Naive thymus-derived CD4-positive, alpha-beta T cell (primary cell): ENCODE data around the gene VEGFA. TPM values are rescaled to one million over a fixed set of nuclear protein-coding genes. Genes with fewer than 3 reads are reported as not detected.

Experiments
- ATAC-seq: fragments of 150-1000 bp; cut with Tn5 transposase; 2 replicates; pipeline ENCODE4 v1.10.0; 2021; ENCODE audit warnings: mild to moderate bottlenecking, moderate library complexity
- CTCF ChIA-PET: fragments of 350-600 bp; sonication (Branson Sonifier 250); formaldehyde crosslinking; loops from one replicate; lab custom pipeline; 2021; ENCODE audit warnings: antibody characterized with exemption; lab: Charles Lee
- POLR2A ChIA-PET: fragments of 350-600 bp; sonication (Branson Sonifier 250); formaldehyde crosslinking; loops from one replicate; lab custom pipeline; 2021; ENCODE audit warnings: antibody characterized with exemption, inconsistent platforms; lab: Charles Lee
- DNase-seq, 9 donors: peaks; one replicate each; pipeline versions ENCODE4 v3.0.0 to v3.0.0-alpha.2; 2020 to 2022; ENCODE audit warnings: mixed read lengths in 1 of 9
- H3K27ac ChIP-seq: one replicate; pipeline ENCODE4 v1.7.0; 2013; ENCODE audit warnings: mild to moderate bottlenecking, low read depth, low read length, moderate library complexity
- H3K27me3 ChIP-seq, 2 donors: one replicate each; pipeline ENCODE4 v1.7.0; 2013; ENCODE audit warnings: low read length in 2 of 2, mild to moderate bottlenecking in 2 of 2, moderate library complexity in 2 of 2; ENCODE audit not compliant: control insufficient read depth in 2 of 2, insufficient read depth in 2 of 2
- H3K36me3 ChIP-seq, 3 experiments: 1 replicate in 2 of 3; 2 replicates in 1 of 3; pipeline ENCODE4 v1.7.0; 2013; ENCODE audit warnings: low read length in 3 of 3, mild to moderate bottlenecking in 3 of 3, moderate library complexity in 1 of 3; ENCODE audit not compliant: insufficient read depth in 3 of 3, control insufficient read depth in 2 of 3
- H3K4me1 ChIP-seq, 2 donors: one replicate each; pipeline ENCODE4 v1.7.0; 2013; ENCODE audit warnings: low read length in 2 of 2, mild to moderate bottlenecking in 2 of 2, moderate library complexity in 1 of 2; ENCODE audit not compliant: control insufficient read depth in 2 of 2, insufficient read depth in 2 of 2
- H3K4me3 ChIP-seq: 2 replicates; pipeline ENCODE4 v1.7.0; 2013; ENCODE audit warnings: mild to moderate bottlenecking, low read length
- H3K9me3 ChIP-seq, 3 experiments: 1 replicate in 2 of 3; 2 replicates in 1 of 3; pipeline ENCODE4 v1.7.0; 2013; ENCODE audit warnings: low read length in 3 of 3; ENCODE audit not compliant: control insufficient read depth in 2 of 3
- H3K27ac Mint-ChIP-seq, 9 donors: one replicate each; pipeline ENCODE4 v1.8.0; 2020 to 2022; ENCODE audit warnings: mixed read lengths in 9 of 9, mild to moderate bottlenecking in 8 of 9, moderate library complexity in 5 of 9, inconsistent platforms in 2 of 9
- H3K27me3 Mint-ChIP-seq, 5 donors: one replicate each; pipeline ENCODE4 v1.8.0; 2021 to 2022; ENCODE audit warnings: mixed read lengths in 5 of 5, mild to moderate bottlenecking in 1 of 5
- H3K36me3 Mint-ChIP-seq, 5 donors: one replicate each; pipeline ENCODE4 v1.8.0; 2020 to 2022; ENCODE audit warnings: mixed read lengths in 5 of 5, mild to moderate bottlenecking in 3 of 5, inconsistent platforms in 1 of 5
- H3K4me1 Mint-ChIP-seq, 7 donors: one replicate each; pipeline ENCODE4 v1.8.0; 2020 to 2022; ENCODE audit warnings: mixed read lengths in 7 of 7, mild to moderate bottlenecking in 3 of 7, inconsistent platforms in 1 of 7
- H3K4me3 Mint-ChIP-seq, 10 donors: one replicate each; pipeline ENCODE4 v1.8.0; 2020 to 2022; ENCODE audit warnings: mild to moderate bottlenecking in 10 of 10, mixed read lengths in 10 of 10, moderate library complexity in 6 of 10, inconsistent platforms in 2 of 10
- H3K9me3 Mint-ChIP-seq, 11 donors: one replicate each; pipeline ENCODE4 v1.8.0; 2020 to 2022; ENCODE audit warnings: mixed read lengths in 11 of 11, mild to moderate bottlenecking in 4 of 11, inconsistent platforms in 1 of 11, moderate library complexity in 1 of 11
- intact Hi-C, 2 donors: fragments of 100-400 bp; cut with micrococcal nuclease; formaldehyde crosslinking; loops; one replicate each; pipeline ENCODE4 v1.15.1; 2023
- polyA plus RNA-seq, 2 donors: library from polyadenylated mRNA; unstranded; fragments of 300-500 nt; fragmentation: Illumina TruSeq; gene quantifications; one replicate each; pipeline ENCODE4 v1.2.3, GENCODE V29; 2021
- total RNA-seq, 6 experiments: library from RNA in 5 of 6; stranded (reverse) in 5 of 6; gene quantifications; 1 replicate in 5 of 6; 2 replicates in 1 of 6; pipeline ENCODE4 v1.2.3 and lab custom pipeline; 2021 to 2026

Gene VEGFA
- total RNA-seq (10 to 100 TPM in 3 of 5 experiments, under 1 TPM in 2; 0.60 to 72.1 (median 19.4) TPM), polyA plus RNA-seq (under 1 TPM in 1 of 2 donors, not detected in 1; 0.26 TPM), total RNA-seq (lab: John Stamatoyannopoulos, UW) (4.2 reads per million, percentile 21 among the genes with 10 or more reads in this experiment)

DNA sequence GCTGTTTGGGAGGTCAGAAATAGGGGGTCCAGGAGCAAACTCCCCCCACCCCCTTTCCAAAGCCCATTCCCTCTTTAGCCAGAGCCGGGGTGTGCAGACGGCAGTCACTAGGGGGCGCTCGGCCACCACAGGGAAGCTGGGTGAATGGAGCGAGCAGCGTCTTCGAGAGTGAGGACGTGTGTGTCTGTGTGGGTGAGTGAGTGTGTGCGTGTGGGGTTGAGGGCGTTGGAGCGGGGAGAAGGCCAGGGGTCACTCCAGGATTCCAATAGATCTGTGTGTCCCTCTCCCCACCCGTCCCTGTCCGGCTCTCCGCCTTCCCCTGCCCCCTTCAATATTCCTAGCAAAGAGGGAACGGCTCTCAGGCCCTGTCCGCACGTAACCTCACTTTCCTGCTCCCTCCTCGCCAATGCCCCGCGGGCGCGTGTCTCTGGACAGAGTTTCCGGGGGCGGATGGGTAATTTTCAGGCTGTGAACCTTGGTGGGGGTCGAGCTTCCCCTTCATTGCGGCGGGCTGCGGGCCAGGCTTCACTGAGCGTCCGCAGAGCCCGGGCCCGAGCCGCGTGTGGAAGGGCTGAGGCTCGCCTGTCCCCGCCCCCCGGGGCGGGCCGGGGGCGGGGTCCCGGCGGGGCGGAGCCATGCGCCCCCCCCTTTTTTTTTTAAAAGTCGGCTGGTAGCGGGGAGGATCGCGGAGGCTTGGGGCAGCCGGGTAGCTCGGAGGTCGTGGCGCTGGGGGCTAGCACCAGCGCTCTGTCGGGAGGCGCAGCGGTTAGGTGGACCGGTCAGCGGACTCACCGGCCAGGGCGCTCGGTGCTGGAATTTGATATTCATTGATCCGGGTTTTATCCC, at the start of gene VEGFA:
VEGFA (plus strand) TSS at position 686 of the 846 bp plus-strand sequence.
- ATAC-seq, result peak; percentile 91
- H3K36me3 Mint-ChIP-seq, result peaks cover 0 to 6% (median 0%) of the 10 kb centered on the region in 5 donors
- H3K4me3 Mint-ChIP-seq, result peak within 1 kb of the TSS; percentile 88 to 99 (median 94)
- H3K4me1 ChIP-seq, result peaks cover 3 to 4% of the 10 kb centered on the region in 2 donors
- peaks cover 6 to 8% of the 10 kb centered on the region in 2 donors for H3K27me3 ChIP-seq
- intact Hi-C loops, result loop anchor here (1.0 to 5.0 kb wide), 17 partner anchors 45 to 597 kb away; partner anchors contain the start of genes GTPBP2 (in 2 of the 2), MRPL14 (in 2 of the 2), TMEM63B (in 2 of the 2) and HSP90AB1 (in 1 of the 2)
- H3K27ac ChIP-seq, result peak within 1 kb of the TSS; percentile 45
- peak; percentile 79 to 93 (median 86) for DNase-seq
- peak within 1 kb of the TSS in 8 of 9 donors; percentile 70 to 85 (median 84) for H3K27ac Mint-ChIP-seq
- no peaks in the 10 kb centered on the region for H3K36me3 ChIP-seq
- H3K27me3 Mint-ChIP-seq, result peaks cover 7 to 21% (median 16%) of the 10 kb centered on the region in 5 donors
- H3K4me1 Mint-ChIP-seq, result peaks cover 8 to 34% (median 15%) of the 10 kb centered on the region in 7 donors
- ChIA-PET CTCF (interaction anchor here (0.6 to 3.6 kb wide), 16 partner anchors 17 to 1294 kb away, joined by 3 to 43 read pairs (median 4); partner anchors contain the start of gene ABCC10), POLR2A (interaction anchor here (1.0 kb wide), 2 partner anchors 48 to 134 kb away, joined by 3 read pairs; partner anchors contain the start of gene MAD2L1BP)
- H3K9me3 Mint-ChIP-seq, result peaks cover 0 to 2% (median 0%) of the 10 kb centered on the region in 11 donors
- H3K4me3 ChIP-seq, result peak within 1 kb of the TSS; percentile 73
- H3K9me3 ChIP-seq, result no peaks in the 10 kb centered on the region

DNA sequence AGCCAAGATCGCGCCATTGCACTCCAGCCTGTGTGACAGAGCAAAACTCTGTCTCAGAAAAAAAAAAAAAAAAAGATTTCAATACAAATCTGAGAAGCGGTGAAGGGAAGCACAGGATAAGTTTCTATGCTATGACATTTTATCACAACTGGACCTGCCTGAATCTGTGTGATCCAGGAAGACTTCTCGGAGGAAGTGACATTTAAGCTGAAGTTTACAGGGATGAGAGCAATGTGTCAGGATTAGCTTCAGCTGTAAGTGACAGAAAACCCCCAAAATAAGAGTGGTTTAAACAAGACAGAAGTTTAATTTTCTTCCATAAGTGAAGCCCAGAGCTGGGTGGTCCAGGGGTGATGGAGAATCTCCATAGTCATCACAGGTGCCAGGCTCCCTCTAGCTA, 49.0 kb upstream of the VEGFA start:
- no peak overlapping the region for H3K27ac Mint-ChIP-seq
- no peaks in the 10 kb centered on the region for H3K9me3 Mint-ChIP-seq
- no peak for ATAC-seq

DNA sequence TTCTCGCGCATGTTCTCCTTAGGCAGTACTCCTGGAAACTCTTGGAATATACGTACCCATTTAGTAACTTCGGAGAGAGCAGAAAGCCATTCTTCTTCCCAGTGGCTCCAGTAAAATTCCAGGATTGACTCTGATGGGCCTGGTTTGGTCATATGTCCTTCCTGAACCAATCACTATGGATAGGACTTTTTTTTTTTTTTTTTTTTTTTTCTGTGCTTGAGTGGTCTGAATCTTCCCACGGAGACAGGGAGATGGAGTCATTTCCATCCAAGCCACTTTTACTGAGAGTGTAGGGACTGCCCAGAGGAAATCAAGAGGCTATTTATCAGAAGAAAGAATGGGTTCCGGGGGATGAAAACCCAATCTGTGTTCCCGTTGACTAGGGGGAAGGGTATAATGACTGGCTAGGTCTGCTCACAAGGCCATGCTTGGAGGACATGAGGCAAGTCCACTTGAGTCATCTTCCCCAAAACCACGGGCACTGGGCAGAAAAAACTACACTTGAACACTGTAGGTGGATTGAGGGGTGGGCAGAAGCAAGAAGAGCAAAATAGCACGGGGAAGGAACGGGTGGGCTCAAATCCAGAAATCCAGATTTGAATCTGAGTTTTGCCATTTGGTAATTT, 47.0 kb upstream of the VEGFA start:
- Histone ChIP-seq H3K27ac (no peak overlapping the region), H3K4me1 (peaks cover 19 to 23% of the 10 kb centered on the region in 2 donors), H3K36me3 (no peaks in the 10 kb centered on the region), H3K4me3 (no peak overlapping the region), H3K27me3 (no peaks in the 10 kb centered on the region), H3K9me3 (no peaks in the 10 kb centered on the region)
- ChIA-PET POLR2A (no interaction called here), CTCF (interaction anchor here (0.8 to 2.6 kb wide), 5 partner anchors 85 to 386 kb away, joined by 3 to 30 read pairs (median 3); no protein-coding TSS in a partner anchor)
- intact Hi-C loops, result loop anchor here (5.0 to 10.0 kb wide), 3 partner anchors 94 to 429 kb away; no protein-coding TSS in a partner anchor
- Mint-ChIP-seq H3K27ac (peak overlapping the region in 1 of 9 donors; percentile 61), H3K4me3 (peak overlapping the region in 1 of 10 donors; percentile 18), H3K9me3 (no peaks in the 10 kb centered on the region), H3K36me3 (no peaks in the 10 kb centered on the region), H3K4me1 (peaks cover 20 to 38% (median 29%) of the 10 kb centered on the region in 7 donors), H3K27me3 (peaks cover 0 to 7% (median 0%) of the 10 kb centered on the region in 5 donors)
- no peak for ATAC-seq
- no peak for DNase-seq

More for the DNA sequence above, 49.0 kb upstream of the VEGFA start:
- Histone ChIP-seq H3K4me1 (peaks cover 19 to 22% of the 10 kb centered on the region in 2 donors), H3K27ac (no peak overlapping the region), H3K36me3 (no peaks in the 10 kb centered on the region), H3K27me3 (no peaks in the 10 kb centered on the region), H3K4me3 (no peak overlapping the region), H3K9me3 (no peaks in the 10 kb centered on the region)
- ChIA-PET CTCF (interaction anchor here (0.7 to 2.0 kb wide), 5 partner anchors 51 to 358 kb away, joined by 5 to 12 read pairs (median 6); no protein-coding TSS in a partner anchor), POLR2A (no interaction called here)
- Mint-ChIP-seq H3K27me3 (peaks cover 0 to 7% (median 0%) of the 10 kb centered on the region in 5 donors), H3K4me3 (no peak overlapping the region), H3K4me1 (peaks cover 20 to 29% (median 26%) of the 10 kb centered on the region in 7 donors), H3K36me3 (no peaks in the 10 kb centered on the region)
- DNase-seq, result no peak
- intact Hi-C loops, result loop anchor here (5.0 to 10.0 kb wide), 3 partner anchors 96 to 431 kb away; no protein-coding TSS in a partner anchor

DNA sequence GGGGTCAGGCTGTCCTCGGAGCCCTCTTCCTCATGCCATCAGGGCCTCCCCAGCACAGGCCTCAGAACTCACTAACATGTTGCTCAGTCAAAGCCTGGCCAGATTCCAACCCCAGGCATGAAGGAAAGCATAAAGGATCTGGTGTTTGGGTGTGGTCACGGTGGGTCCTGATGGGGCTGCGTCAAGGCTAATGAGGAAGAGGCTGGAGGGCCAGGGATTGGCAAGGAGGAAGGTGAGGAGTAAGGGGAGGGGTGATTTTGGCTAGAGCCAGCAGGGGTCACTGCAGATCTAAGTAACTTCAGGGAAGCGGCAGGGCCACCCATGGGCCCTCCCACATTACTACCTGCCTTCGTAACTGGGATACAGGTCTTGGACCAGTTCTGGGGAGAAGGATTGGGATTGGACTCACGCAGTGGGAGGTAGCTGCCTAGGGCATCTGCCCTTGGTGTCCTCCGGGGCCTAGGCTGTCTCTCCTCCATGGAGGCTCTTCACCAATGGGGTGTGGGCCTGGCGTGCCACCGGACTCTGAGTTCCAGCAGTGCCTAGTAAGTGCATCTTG, 46.2 kb upstream of the VEGFA start:
- Histone ChIP-seq H3K27me3 (no peaks in the 10 kb centered on the region), H3K27ac (no peak overlapping the region), H3K4me1 (peaks cover 19 to 23% of the 10 kb centered on the region in 2 donors), H3K36me3 (no peaks in the 10 kb centered on the region), H3K4me3 (no peak overlapping the region), H3K9me3 (no peaks in the 10 kb centered on the region)
- intact Hi-C loops, result loop anchor here (1.0 to 10.0 kb wide), 8 partner anchors 45 to 614 kb away; no protein-coding TSS in a partner anchor
- Mint-ChIP-seq H3K4me3 (peak overlapping the region in 3 of 10 donors; percentile 55 to 67 (median 66)), H3K36me3 (no peaks in the 10 kb centered on the region), H3K27me3 (peaks cover 0 to 7% (median 0%) of the 10 kb centered on the region in 5 donors), H3K9me3 (no peaks in the 10 kb centered on the region), H3K4me1 (peaks cover 20 to 38% (median 29%) of the 10 kb centered on the region in 7 donors), H3K27ac (peak overlapping the region in 3 of 9 donors; percentile 3 to 97 (median 67))
- ChIA-PET POLR2A (interaction anchor here (1.3 kb wide), 1 partner anchor 351 kb away, joined by 3 read pairs; no protein-coding TSS in a partner anchor), CTCF (interaction anchor here (0.6 to 2.6 kb wide), 9 partner anchors 16 to 385 kb away, joined by 3 to 30 read pairs (median 3); partner anchors contain the start of gene VEGFA)
- DNase-seq, result peak; percentile 42 to 68 (median 60)
- ATAC-seq, result peak; percentile 77

DNA sequence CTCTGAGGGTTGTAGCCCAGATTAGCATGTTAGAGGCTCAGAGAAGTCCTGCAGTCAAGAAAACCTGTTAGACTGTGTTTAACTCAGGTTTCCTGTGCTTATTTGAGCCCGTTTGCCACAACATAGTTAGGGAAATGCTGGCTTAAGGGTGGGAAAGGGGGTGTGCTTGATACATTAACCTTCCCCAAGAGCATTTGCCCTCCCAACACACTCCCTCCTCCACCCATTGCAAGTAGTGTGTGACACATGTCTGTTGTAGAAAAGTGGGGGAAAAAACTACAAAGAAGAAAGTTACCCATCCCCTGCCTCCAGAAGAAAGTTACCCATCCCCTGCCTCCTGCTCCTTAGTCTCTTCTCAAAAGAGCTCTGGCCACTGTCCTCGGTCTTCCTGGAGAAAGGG, 45.7 kb upstream of the VEGFA start:
- Mint-ChIP-seq H3K9me3 (peaks cover 0 to 1% (median 0%) of the 10 kb centered on the region in 11 donors), H3K36me3 (no peaks in the 10 kb centered on the region), H3K27ac (peak overlapping the region in 6 of 9 donors; percentile 39 to 97 (median 81)), H3K27me3 (peaks cover 0 to 7% (median 0%) of the 10 kb centered on the region in 5 donors), H3K4me3 (peak overlapping the region in 6 of 10 donors; percentile 1 to 67 (median 56)), H3K4me1 (peaks cover 20 to 38% (median 29%) of the 10 kb centered on the region in 7 donors)
- intact Hi-C loops, result loop anchor here (1.0 to 10.0 kb wide), 8 partner anchors 45 to 614 kb away; no protein-coding TSS in a partner anchor
- H3K9me3 ChIP-seq, result no peaks in the 10 kb centered on the region
- no peak overlapping the region for H3K27ac ChIP-seq
- CTCF ChIA-PET, result interaction anchor here (0.6 to 2.6 kb wide), 8 partner anchors 16 to 362 kb away, joined by 3 to 30 read pairs (median 3); partner anchors contain the start of gene VEGFA
- ATAC-seq, result no peak
- no peak overlapping the region for H3K4me3 ChIP-seq
- POLR2A ChIA-PET, result interaction anchor here (0.7 to 1.3 kb wide), 2 partner anchors 350 to 354 kb away, joined by 3 read pairs; no protein-coding TSS in a partner anchor
- H3K27me3 ChIP-seq, result no peaks in the 10 kb centered on the region
- no peaks in the 10 kb centered on the region for H3K36me3 ChIP-seq
- peaks cover 19 to 23% of the 10 kb centered on the region in 2 donors for H3K4me1 ChIP-seq
- peak in 1 of 9 donors; percentile 18 for DNase-seq
